ENCODE results near the gene TDP2.

GRCh38 chr6:24650365-24650764 is 16.3 kb downstream of the TDP2 start:
- TF ChIP-seq POLR2AphosphoS5 (IDR thresholded peaks at IDR 0.05) (no peak), POLR2A (IDR thresholded peaks at IDR 0.05) (no peak), CTCF (IDR thresholded peaks at IDR 0.05) (no peak)
